Naive thymus-derived CD4-positive, alpha-beta T cell (primary cell): ENCODE results near the gene CRYGS. TPM values are rescaled to one million over a fixed set of nuclear protein-coding genes. Genes with fewer than 3 reads are reported as not detected.
A peak's percentile ranks its signal among the peaks of the same experiment; 100 is the strongest.

Source experiments
- ATAC-seq: fragments of 150-1000 bp; cut with Tn5 transposase; 2 replicates; pipeline ENCODE4 v1.10.0; 2021; ENCODE audit warnings: mild to moderate bottlenecking, moderate library complexity
- CTCF ChIA-PET: fragments of 350-600 bp; sonication (Branson Sonifier 250); formaldehyde crosslinking; loops from one replicate; lab custom pipeline; 2021; ENCODE audit warnings: antibody characterized with exemption; lab: Charles Lee
- POLR2A ChIA-PET: fragments of 350-600 bp; sonication (Branson Sonifier 250); formaldehyde crosslinking; loops from one replicate; lab custom pipeline; 2021; ENCODE audit warnings: antibody characterized with exemption, inconsistent platforms; lab: Charles Lee
- DNase-seq, 9 donors: peaks; one replicate each; pipeline versions ENCODE4 v3.0.0 to v3.0.0-alpha.2; 2020 to 2022; ENCODE audit warnings: mixed read lengths in 1 of 9
- H3K27ac ChIP-seq: one replicate; pipeline ENCODE4 v1.7.0; 2013; ENCODE audit warnings: mild to moderate bottlenecking, low read depth, low read length, moderate library complexity
- H3K27me3 ChIP-seq, 2 donors: one replicate each; pipeline ENCODE4 v1.7.0; 2013; ENCODE audit warnings: low read length in 2 of 2, mild to moderate bottlenecking in 2 of 2, moderate library complexity in 2 of 2; ENCODE audit not compliant: control insufficient read depth in 2 of 2, insufficient read depth in 2 of 2
- H3K36me3 ChIP-seq, 3 experiments: 1 replicate in 2 of 3; 2 replicates in 1 of 3; pipeline ENCODE4 v1.7.0; 2013; ENCODE audit warnings: low read length in 3 of 3, mild to moderate bottlenecking in 3 of 3, moderate library complexity in 1 of 3; ENCODE audit not compliant: insufficient read depth in 3 of 3, control insufficient read depth in 2 of 3
- H3K4me1 ChIP-seq, 2 donors: one replicate each; pipeline ENCODE4 v1.7.0; 2013; ENCODE audit warnings: low read length in 2 of 2, mild to moderate bottlenecking in 2 of 2, moderate library complexity in 1 of 2; ENCODE audit not compliant: control insufficient read depth in 2 of 2, insufficient read depth in 2 of 2
- H3K4me3 ChIP-seq: 2 replicates; pipeline ENCODE4 v1.7.0; 2013; ENCODE audit warnings: mild to moderate bottlenecking, low read length
- H3K9me3 ChIP-seq, 3 experiments: 1 replicate in 2 of 3; 2 replicates in 1 of 3; pipeline ENCODE4 v1.7.0; 2013; ENCODE audit warnings: low read length in 3 of 3; ENCODE audit not compliant: control insufficient read depth in 2 of 3
- H3K27ac Mint-ChIP-seq, 9 donors: one replicate each; pipeline ENCODE4 v1.8.0; 2020 to 2022; ENCODE audit warnings: mixed read lengths in 9 of 9, mild to moderate bottlenecking in 8 of 9, moderate library complexity in 5 of 9, inconsistent platforms in 2 of 9
- H3K27me3 Mint-ChIP-seq, 5 donors: one replicate each; pipeline ENCODE4 v1.8.0; 2021 to 2022; ENCODE audit warnings: mixed read lengths in 5 of 5, mild to moderate bottlenecking in 1 of 5
- H3K36me3 Mint-ChIP-seq, 5 donors: one replicate each; pipeline ENCODE4 v1.8.0; 2020 to 2022; ENCODE audit warnings: mixed read lengths in 5 of 5, mild to moderate bottlenecking in 3 of 5, inconsistent platforms in 1 of 5
- H3K4me1 Mint-ChIP-seq, 7 donors: one replicate each; pipeline ENCODE4 v1.8.0; 2020 to 2022; ENCODE audit warnings: mixed read lengths in 7 of 7, mild to moderate bottlenecking in 3 of 7, inconsistent platforms in 1 of 7
- H3K4me3 Mint-ChIP-seq, 10 donors: one replicate each; pipeline ENCODE4 v1.8.0; 2020 to 2022; ENCODE audit warnings: mild to moderate bottlenecking in 10 of 10, mixed read lengths in 10 of 10, moderate library complexity in 6 of 10, inconsistent platforms in 2 of 10
- H3K9me3 Mint-ChIP-seq, 11 donors: one replicate each; pipeline ENCODE4 v1.8.0; 2020 to 2022; ENCODE audit warnings: mixed read lengths in 11 of 11, mild to moderate bottlenecking in 4 of 11, inconsistent platforms in 1 of 11, moderate library complexity in 1 of 11
- intact Hi-C, 2 donors: fragments of 100-400 bp; cut with micrococcal nuclease; formaldehyde crosslinking; loops; one replicate each; pipeline ENCODE4 v1.15.1; 2023
- polyA plus RNA-seq, 2 donors: library from polyadenylated mRNA; unstranded; fragments of 300-500 nt; fragmentation: Illumina TruSeq; gene quantifications; one replicate each; pipeline ENCODE4 v1.2.3, GENCODE V29; 2021
- total RNA-seq, 6 experiments: library from RNA in 5 of 6; stranded (reverse) in 5 of 6; gene quantifications; 1 replicate in 5 of 6; 2 replicates in 1 of 6; pipeline ENCODE4 v1.2.3 and lab custom pipeline; 2021 to 2026

CRYGS gene
- total and polyA plus RNA-seq, 7 experiments from 2014 or later: 0.26 to 13.9 (median 4.5) TPM; not detected in 1

GRCh38 chr3:186515125-186515524 is 29.1 kb downstream of the CRYGS start:
- peaks cover 29 to 67% (median 52%) of the 10 kb centered on the region in 7 donors for H3K4me1 Mint-ChIP-seq
- ChIA-PET CTCF (no interaction called here), POLR2A (no interaction called here)
- Histone ChIP-seq H3K9me3 (no peaks in the 10 kb centered on the region), H3K4me1 (peaks cover 54 to 55% of the 10 kb centered on the region in 2 donors), H3K36me3 (no peaks in the 10 kb centered on the region), H3K27me3 (no peaks in the 10 kb centered on the region), H3K27ac (no peak overlapping the region), H3K4me3 (no peak overlapping the region)
- DNase-seq (peak in 6 of 9 donors; percentile 15 to 49 (median 38)), ATAC-seq (peak; percentile 30)
- peak overlapping the region in 8 of 9 donors; percentile 0 to 72 (median 26) for H3K27ac Mint-ChIP-seq
- intact Hi-C loops: loop anchor here in 1 of 2 donors (1.0 kb wide), 1 partner anchor 19 kb away; no protein-coding TSS in a partner anchor
- H3K9me3 Mint-ChIP-seq: peaks cover 0 to 4% (median 0%) of the 10 kb centered on the region in 11 donors
- peaks cover 0 to 9% (median 0%) of the 10 kb centered on the region in 5 donors for H3K27me3 Mint-ChIP-seq
- H3K4me3 Mint-ChIP-seq: peak overlapping the region in 7 of 10 donors; percentile 0 to 37 (median 6)
- H3K36me3 Mint-ChIP-seq: peaks cover 0 to 5% (median 0%) of the 10 kb centered on the region in 5 donors

GRCh38 chr3:186514296-186515002 is 29.7 kb downstream of the CRYGS start:
- DNase-seq (no peak), ATAC-seq (no peak)
- H3K4me3 ChIP-seq: no peak overlapping the region
- H3K27me3 ChIP-seq: no peaks in the 10 kb centered on the region
- Mint-ChIP-seq H3K9me3 (peaks cover 0 to 4% (median 0%) of the 10 kb centered on the region in 11 donors), H3K27ac (peak overlapping the region in 7 of 9 donors; percentile 3 to 72 (median 30)), H3K4me3 (peak overlapping the region in 7 of 10 donors; percentile 0 to 37 (median 7)), H3K36me3 (peaks cover 0 to 5% (median 0%) of the 10 kb centered on the region in 5 donors), H3K27me3 (peaks cover 0 to 9% (median 0%) of the 10 kb centered on the region in 5 donors), H3K4me1 (peaks cover 29 to 61% (median 48%) of the 10 kb centered on the region in 7 donors)
- H3K27ac ChIP-seq: no peak overlapping the region
- H3K9me3 ChIP-seq: no peaks in the 10 kb centered on the region
- H3K36me3 ChIP-seq: no peaks in the 10 kb centered on the region
- H3K4me1 ChIP-seq: peaks cover 48% of the 10 kb centered on the region in 2 donors
- intact Hi-C loops: loop anchor here in 1 of 2 donors (1.0 kb wide), 1 partner anchor 20 kb away; no protein-coding TSS in a partner anchor
- POLR2A ChIA-PET: no interaction called here
- CTCF ChIA-PET: no interaction called here

GRCh38 chr3:186513386-186513785 is 30.8 kb downstream of the CRYGS start:
- H3K4me1 Mint-ChIP-seq: peaks cover 20 to 50% (median 38%) of the 10 kb centered on the region in 7 donors
- POLR2A ChIA-PET: no interaction called here

GRCh38 chr3:186512570-186513302 is 31.4 kb downstream of the CRYGS start:
- no peak overlapping the region for H3K27ac Mint-ChIP-seq
- peaks cover 0 to 5% (median 0%) of the 10 kb centered on the region in 5 donors for H3K36me3 Mint-ChIP-seq
- intact Hi-C loops: no loop called here
- ATAC-seq (no peak), DNase-seq (no peak)
- H3K4me3 Mint-ChIP-seq: no peak overlapping the region
- peaks cover 0 to 9% (median 0%) of the 10 kb centered on the region in 5 donors for H3K27me3 Mint-ChIP-seq
- H3K9me3 ChIP-seq: no peaks in the 10 kb centered on the region
- peaks cover 18 to 44% (median 32%) of the 10 kb centered on the region in 7 donors for H3K4me1 Mint-ChIP-seq
- H3K9me3 Mint-ChIP-seq: peaks cover 0 to 4% (median 0%) of the 10 kb centered on the region in 11 donors
- no peaks in the 10 kb centered on the region for H3K27me3 ChIP-seq
- no peaks in the 10 kb centered on the region for H3K36me3 ChIP-seq
- H3K4me3 ChIP-seq: no peak overlapping the region
- H3K27ac ChIP-seq: no peak overlapping the region
- H3K4me1 ChIP-seq: peaks cover 31 to 32% of the 10 kb centered on the region in 2 donors
- CTCF ChIA-PET: no interaction called here
- POLR2A ChIA-PET: no interaction called here

More at GRCh38 chr3:186513386-186513785, 30.8 kb downstream of the CRYGS start:
- Histone ChIP-seq H3K36me3 (no peaks in the 10 kb centered on the region), H3K4me3 (no peak overlapping the region), H3K27me3 (no peaks in the 10 kb centered on the region), H3K27ac (no peak overlapping the region), H3K9me3 (no peaks in the 10 kb centered on the region), H3K4me1 (peaks cover 38% of the 10 kb centered on the region in 2 donors)
- intact Hi-C loops: no loop called here
- peaks cover 0 to 5% (median 0%) of the 10 kb centered on the region in 5 donors for H3K36me3 Mint-ChIP-seq
- no peak overlapping the region for H3K27ac Mint-ChIP-seq
- H3K27me3 Mint-ChIP-seq: peaks cover 0 to 9% (median 0%) of the 10 kb centered on the region in 5 donors
- no peak for ATAC-seq
- H3K9me3 Mint-ChIP-seq: peaks cover 0 to 4% (median 0%) of the 10 kb centered on the region in 11 donors
- CTCF ChIA-PET: no interaction called here
- no peak overlapping the region for H3K4me3 Mint-ChIP-seq
- no peak for DNase-seq

GRCh38 chr3:186511702-186512101 is 32.5 kb downstream of the CRYGS start:
- H3K27me3 Mint-ChIP-seq: peaks cover 0 to 9% (median 0%) of the 10 kb centered on the region in 5 donors
- peaks cover 18 to 33% (median 26%) of the 10 kb centered on the region in 7 donors for H3K4me1 Mint-ChIP-seq
- no peak overlapping the region for H3K4me3 Mint-ChIP-seq
- H3K36me3 Mint-ChIP-seq: peaks cover 0 to 3% (median 0%) of the 10 kb centered on the region in 5 donors
- Histone ChIP-seq H3K4me3 (no peak overlapping the region), H3K27me3 (no peaks in the 10 kb centered on the region), H3K36me3 (no peaks in the 10 kb centered on the region), H3K4me1 (peaks cover 21% of the 10 kb centered on the region in 2 donors), H3K27ac (no peak overlapping the region), H3K9me3 (no peaks in the 10 kb centered on the region)
- DNase-seq (no peak), ATAC-seq (no peak)
- POLR2A ChIA-PET: no interaction called here
- CTCF ChIA-PET: no interaction called here
- intact Hi-C loops: no loop called here
- H3K27ac Mint-ChIP-seq: no peak overlapping the region
- peaks cover 0 to 4% (median 0%) of the 10 kb centered on the region in 11 donors for H3K9me3 Mint-ChIP-seq

GRCh38 chr3:186511245-186511644 is 32.9 kb downstream of the CRYGS start:
- Histone ChIP-seq H3K9me3 (no peaks in the 10 kb centered on the region), H3K27me3 (no peaks in the 10 kb centered on the region), H3K4me1 (peaks cover 19 to 20% of the 10 kb centered on the region in 2 donors), H3K4me3 (no peak overlapping the region), H3K36me3 (no peaks in the 10 kb centered on the region), H3K27ac (no peak overlapping the region)
- ChIA-PET CTCF (no interaction called here), POLR2A (no interaction called here)
- Mint-ChIP-seq H3K27me3 (peaks cover 0 to 9% (median 0%) of the 10 kb centered on the region in 5 donors), H3K9me3 (peaks cover 0 to 6% (median 0%) of the 10 kb centered on the region in 11 donors), H3K36me3 (peaks cover 0 to 3% (median 0%) of the 10 kb centered on the region in 5 donors), H3K27ac (no peak overlapping the region), H3K4me1 (peaks cover 18 to 29% (median 26%) of the 10 kb centered on the region in 7 donors), H3K4me3 (no peak overlapping the region)
- no peak for DNase-seq
- ATAC-seq: no peak
- intact Hi-C loops: no loop called here
